Esophagus muscularis mucosa (tissue), 4 donors: ENCODE measurements around the gene HSD17B1.

Source experiments
- CTCF ChIP-seq, 3 experiments: fragments of 200-600 bp in 2 of 3; fragments of 450-650 bp in 1 of 3; sonication (generic) in 2 of 3; IDR thresholded peaks; one replicate each; pipeline ENCODE4 v1.5.1; 2017 to 2019; ENCODE audit warnings: antibody characterized with exemption in 3 of 3, mild to moderate bottlenecking in 2 of 3, moderate library complexity in 1 of 3
- EP300 ChIP-seq: sonication (generic); formaldehyde crosslinking; IDR thresholded peaks from one replicate; pipeline ENCODE4 v1.6.1; 2017; ENCODE audit warnings: antibody characterized with exemption
- POLR2A ChIP-seq: fragments of 450-650 bp; IDR thresholded peaks from one replicate; pipeline ENCODE4 v1.6.1; 2017; ENCODE audit warnings: antibody characterized with exemption, moderate library complexity, mild to moderate bottlenecking, low read depth
- POLR2AphosphoS5 ChIP-seq, 2 donors: sonication (generic); formaldehyde crosslinking; IDR thresholded peaks; one replicate each; pipeline ENCODE4 v1.6.1; 2017; ENCODE audit warnings: antibody characterized with exemption in 2 of 2

- TF ChIP-seq CTCF (IDR thresholded peaks at IDR 0.05) (no peak), EP300 (no peak), POLR2A (no peak), POLR2AphosphoS5 (IDR thresholded peaks at IDR 0.05) (no peak)
These were observed 11.2 kb downstream of the HSD17B1 start for GRCh38 chr17:42563950-42564349.
